Measurements from ENCODE around the gene KATNAL2.

Gene KATNAL2

DNA sequence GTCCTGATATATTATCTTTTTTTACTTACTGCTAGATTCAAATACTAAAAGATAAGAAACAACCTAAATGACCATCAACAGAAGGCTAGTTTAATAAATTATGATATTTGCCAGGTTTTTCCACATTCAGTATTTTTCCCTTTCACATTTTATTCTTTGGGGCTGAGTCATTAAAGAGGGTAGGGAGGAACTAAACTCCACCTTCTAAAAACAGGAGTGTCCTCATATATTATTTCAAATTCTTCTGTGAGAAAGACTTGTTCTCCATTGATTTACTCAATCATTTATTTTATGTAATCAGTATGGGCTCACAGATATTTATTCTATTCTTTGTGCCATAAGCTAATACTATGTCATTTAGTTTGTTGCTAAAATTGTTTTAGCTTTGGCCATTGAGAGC is 223.9 kb downstream of the KATNAL2 start:
- DNase-seq (ENCODE audit: low read depth), result no peak
- TF ChIP-seq, protein P1, sequence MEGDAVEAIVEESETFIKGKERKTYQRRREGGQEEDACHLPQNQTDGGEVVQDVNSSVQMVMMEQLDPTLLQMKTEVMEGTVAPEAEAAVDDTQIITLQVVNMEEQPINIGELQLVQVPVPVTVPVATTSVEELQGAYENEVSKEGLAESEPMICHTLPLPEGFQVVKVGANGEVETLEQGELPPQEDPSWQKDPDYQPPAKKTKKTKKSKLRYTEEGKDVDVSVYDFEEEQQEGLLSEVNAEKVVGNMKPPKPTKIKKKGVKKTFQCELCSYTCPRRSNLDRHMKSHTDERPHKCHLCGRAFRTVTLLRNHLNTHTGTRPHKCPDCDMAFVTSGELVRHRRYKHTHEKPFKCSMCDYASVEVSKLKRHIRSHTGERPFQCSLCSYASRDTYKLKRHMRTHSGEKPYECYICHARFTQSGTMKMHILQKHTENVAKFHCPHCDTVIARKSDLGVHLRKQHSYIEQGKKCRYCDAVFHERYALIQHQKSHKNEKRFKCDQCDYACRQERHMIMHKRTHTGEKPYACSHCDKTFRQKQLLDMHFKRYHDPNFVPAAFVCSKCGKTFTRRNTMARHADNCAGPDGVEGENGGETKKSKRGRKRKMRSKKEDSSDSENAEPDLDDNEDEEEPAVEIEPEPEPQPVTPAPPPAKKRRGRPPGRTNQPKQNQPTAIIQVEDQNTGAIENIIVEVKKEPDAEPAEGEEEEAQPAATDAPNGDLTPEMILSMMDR (IDR thresholded peaks at IDR 0.05; ENCODE audit: insufficient read depth, low read depth, low read length, missing control alignments), result no peak
- no peak overlapping the region for H3K4me3 ChIP-seq (ENCODE audit: low read depth, low read length)

DNA sequence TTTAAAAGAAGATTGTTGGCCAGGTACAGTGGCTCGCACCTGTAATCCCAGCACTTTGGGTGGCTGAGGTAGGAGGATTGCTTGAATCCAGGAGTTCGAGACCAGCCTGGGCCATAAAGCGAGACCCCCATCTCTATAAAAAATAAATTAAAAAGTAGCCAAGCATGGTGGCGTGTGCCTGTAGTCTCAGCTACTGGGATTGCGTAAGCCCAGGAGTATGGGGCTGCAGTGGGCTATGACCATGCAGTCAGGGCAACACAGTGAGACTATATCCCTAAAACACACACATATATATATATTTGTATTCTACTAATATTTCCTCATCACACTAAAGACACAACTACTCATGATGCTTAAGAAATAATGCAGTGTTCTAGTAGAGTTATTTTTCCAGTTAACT is 225.8 kb downstream of the KATNAL2 start:
- TF ChIP-seq, protein P1 (IDR thresholded peaks at IDR 0.05; ENCODE audit: insufficient read depth, low read depth, low read length, missing control alignments), result no peak
- no peak overlapping the region for H3K4me3 ChIP-seq (ENCODE audit: low read depth, low read length)
- no peak for DNase-seq (ENCODE audit: low read depth)

DNA sequence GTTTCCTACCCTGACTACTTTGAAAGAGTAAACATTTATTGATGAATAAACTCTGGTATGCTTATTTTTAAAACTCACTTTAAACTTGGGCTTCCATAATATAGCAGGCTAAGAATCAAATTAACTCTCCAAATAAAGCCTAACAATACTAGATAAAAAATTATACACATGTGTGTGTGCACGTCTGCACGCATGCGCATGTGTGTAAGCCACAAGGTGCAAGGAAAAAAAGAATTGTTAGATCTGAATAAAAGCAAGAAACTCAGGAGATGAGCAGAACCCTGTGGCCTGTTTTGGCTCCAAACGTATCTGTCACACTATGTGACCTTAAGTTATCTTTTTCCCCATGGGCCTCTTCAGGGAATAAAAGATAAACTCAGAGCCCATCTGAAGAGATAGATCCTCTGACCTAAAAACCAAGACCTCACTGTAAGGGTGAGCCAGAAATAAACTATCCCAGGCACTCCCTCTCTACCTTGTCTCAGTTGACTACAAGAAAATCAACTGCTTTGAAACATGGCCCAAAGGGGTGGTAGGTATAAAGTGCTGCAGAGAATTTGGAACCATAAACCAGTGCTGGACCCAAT is 226.6 kb downstream of the KATNAL2 start:
- TF ChIP-seq, protein P1 (IDR thresholded peaks at IDR 0.05; ENCODE audit: insufficient read depth, low read depth, low read length, missing control alignments), result no peak
- no peak overlapping the region for H3K4me3 ChIP-seq (ENCODE audit: low read depth, low read length)
- DNase-seq (ENCODE audit: low read depth), result no peak

DNA sequence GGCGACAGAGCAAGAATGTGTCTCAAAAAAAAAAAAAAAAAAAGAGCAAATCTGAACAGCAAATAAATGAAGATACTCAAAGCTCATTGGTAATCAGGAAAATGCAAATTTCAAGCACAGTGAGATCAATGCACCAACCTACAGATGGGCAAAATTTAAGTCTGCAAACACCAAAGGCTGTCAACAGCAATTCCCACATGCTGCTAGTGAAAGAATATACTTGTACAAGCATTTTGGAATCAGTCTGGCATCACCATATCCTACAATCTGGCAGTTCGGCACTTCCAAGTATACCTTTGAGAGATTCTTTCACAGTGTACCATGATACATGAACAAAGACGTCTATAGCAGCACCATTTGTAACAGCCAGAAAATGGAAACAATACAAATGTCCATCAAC is 228.8 kb downstream of the KATNAL2 start:
- TF ChIP-seq, protein P1 (IDR thresholded peaks at IDR 0.05; ENCODE audit: insufficient read depth, low read depth, low read length, missing control alignments), result no peak
- no peak overlapping the region for H3K4me3 ChIP-seq (ENCODE audit: low read depth, low read length)
- DNase-seq (ENCODE audit: low read depth), result no peak

DNA sequence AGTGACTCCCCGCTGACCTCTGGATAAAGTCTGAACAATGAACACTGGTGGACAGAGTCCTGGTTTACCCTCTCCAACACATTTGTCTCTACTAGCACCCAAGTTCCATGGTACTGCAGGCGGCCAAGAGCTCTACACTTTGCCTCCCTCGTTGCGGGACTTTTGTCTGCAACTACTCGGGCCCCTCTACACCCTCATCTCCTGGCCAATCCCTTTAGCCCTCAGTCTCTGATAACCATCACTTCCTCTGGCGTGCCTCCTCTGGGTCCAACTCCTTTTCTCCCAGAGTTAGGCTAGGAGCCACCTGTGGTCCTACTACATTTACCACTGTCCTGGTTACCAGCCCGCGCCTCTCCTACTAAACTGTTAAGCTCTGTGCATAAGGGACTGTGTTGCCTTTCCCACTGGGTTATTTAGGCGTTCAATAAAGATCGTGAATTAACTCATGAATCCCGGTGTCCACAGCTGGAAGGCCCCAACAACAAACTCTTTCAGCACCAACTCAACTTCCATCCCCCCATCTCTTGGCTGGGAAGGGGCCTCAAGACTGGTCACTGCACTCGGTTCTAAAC is 232.1 kb downstream of the KATNAL2 start:
- no peak for DNase-seq (ENCODE audit: low read depth)
- peak overlapping the region; percentile 97 for H3K4me3 ChIP-seq (ENCODE audit: low read depth, low read length)
- TF ChIP-seq, protein P1 (IDR thresholded peaks at IDR 0.05; ENCODE audit: insufficient read depth, low read depth, low read length, missing control alignments), result no peak

DNA sequence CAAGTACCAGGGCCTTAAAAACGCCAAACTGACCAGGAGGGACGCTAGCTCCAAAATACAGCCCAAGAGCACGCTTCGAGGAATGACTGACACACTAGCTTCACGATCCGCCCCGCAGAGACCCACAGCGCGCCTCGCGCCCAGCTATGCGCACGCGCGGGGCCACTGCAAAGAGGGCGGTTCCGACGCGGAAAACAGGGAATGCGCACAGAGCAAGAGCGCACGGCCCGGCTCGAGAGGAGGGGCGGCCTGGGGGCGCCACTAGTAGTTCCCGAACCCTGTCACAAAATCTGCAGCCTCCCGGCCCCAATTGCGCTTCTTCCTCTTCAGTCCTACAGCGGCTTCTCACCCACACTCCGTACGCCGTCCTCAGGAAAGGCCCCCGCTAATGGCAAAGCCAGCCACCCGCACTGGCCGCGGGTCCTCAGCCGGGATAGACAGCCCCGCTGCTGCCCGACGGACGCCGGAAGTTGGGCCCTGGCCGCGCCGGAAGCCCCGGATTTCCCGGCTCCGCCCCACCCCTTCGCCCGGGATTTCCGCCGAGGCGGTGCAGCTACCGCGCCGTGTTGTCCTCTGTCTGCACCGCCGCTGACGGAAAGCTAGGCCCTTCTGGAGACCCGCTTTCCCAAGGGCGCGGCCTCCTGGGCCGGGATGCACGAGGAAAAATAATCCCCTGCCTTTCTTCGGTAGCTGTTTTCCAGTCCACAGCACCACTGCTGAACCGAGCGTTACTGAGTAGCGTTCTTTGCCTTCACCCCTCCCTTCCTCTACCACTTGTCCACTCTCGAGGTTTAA is 232.8 kb downstream of the KATNAL2 start, which contains the start of gene HDHD2:
Gene HDHD2, minus strand, starts transcription at position 472 of the 795 bp plus-strand sequence. CDS start 14,061 bp downstream, outside the sequence.
- H3K4me3 ChIP-seq (ENCODE audit: low read depth, low read length), result peak within 1 kb of the TSS; percentile 97
- DNase-seq (ENCODE audit: low read depth), result peak; percentile 86

More for the DNA sequence above, 232.8 kb downstream of the KATNAL2 start, which contains the start of gene HDHD2:
- TF ChIP-seq, protein P1 (IDR thresholded peaks at IDR 0.05; ENCODE audit: insufficient read depth, low read depth, low read length, missing control alignments), result no peak

All from GM12865 (cell line).